HFF-Myc (cell line): ENCODE results near the gene PTPN1.

Experiments
- DNase-seq: peaks from one replicate; pipeline ENCODE4 v3.0.0-alpha.2; 2011; ENCODE audit warnings: low read depth; ENCODE audit errors: extremely low read depth
- H3K4me3 ChIP-seq: replicated peaks from 2 replicates; pipeline ENCODE4 v1.5.1; 2011; ENCODE audit warnings: low read depth, mild to moderate bottlenecking, control low read depth, low read length
- TF ChIP-seq, protein P1 (sequence below): IDR thresholded peaks from 2 replicates; pipeline ENCODE4 v1.5.1; 2012; ENCODE audit warnings: mild to moderate bottlenecking, low read depth, low read length, control low read depth; ENCODE audit errors: missing control alignments

The PTPN1 gene

DNA sequence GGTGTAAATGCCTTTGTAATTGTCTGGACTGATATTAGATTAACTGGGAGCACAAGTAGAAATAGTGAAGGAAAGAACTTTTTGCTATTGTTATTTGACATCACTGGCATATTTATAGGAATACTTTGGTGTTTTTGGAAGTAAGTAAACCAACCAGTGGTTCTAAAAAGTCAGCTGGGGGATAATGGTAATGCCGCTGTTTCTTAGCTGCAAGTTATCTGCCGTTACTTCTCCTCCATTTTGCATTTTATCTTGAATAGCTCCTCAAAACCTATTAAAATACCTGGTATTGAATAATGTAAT, 3.8 kb downstream of the PTPN1 start:
- no peak overlapping the region for H3K4me3 ChIP-seq
- TF ChIP-seq, protein P1, sequence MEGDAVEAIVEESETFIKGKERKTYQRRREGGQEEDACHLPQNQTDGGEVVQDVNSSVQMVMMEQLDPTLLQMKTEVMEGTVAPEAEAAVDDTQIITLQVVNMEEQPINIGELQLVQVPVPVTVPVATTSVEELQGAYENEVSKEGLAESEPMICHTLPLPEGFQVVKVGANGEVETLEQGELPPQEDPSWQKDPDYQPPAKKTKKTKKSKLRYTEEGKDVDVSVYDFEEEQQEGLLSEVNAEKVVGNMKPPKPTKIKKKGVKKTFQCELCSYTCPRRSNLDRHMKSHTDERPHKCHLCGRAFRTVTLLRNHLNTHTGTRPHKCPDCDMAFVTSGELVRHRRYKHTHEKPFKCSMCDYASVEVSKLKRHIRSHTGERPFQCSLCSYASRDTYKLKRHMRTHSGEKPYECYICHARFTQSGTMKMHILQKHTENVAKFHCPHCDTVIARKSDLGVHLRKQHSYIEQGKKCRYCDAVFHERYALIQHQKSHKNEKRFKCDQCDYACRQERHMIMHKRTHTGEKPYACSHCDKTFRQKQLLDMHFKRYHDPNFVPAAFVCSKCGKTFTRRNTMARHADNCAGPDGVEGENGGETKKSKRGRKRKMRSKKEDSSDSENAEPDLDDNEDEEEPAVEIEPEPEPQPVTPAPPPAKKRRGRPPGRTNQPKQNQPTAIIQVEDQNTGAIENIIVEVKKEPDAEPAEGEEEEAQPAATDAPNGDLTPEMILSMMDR: no peak
- no peak for DNase-seq

GRCh38 chr20:50514750-50515149, 4.6 kb downstream of the PTPN1 start:
- TF ChIP-seq, protein P1: no peak
- no peak for DNase-seq
- H3K4me3 ChIP-seq: no peak overlapping the region

DNA sequence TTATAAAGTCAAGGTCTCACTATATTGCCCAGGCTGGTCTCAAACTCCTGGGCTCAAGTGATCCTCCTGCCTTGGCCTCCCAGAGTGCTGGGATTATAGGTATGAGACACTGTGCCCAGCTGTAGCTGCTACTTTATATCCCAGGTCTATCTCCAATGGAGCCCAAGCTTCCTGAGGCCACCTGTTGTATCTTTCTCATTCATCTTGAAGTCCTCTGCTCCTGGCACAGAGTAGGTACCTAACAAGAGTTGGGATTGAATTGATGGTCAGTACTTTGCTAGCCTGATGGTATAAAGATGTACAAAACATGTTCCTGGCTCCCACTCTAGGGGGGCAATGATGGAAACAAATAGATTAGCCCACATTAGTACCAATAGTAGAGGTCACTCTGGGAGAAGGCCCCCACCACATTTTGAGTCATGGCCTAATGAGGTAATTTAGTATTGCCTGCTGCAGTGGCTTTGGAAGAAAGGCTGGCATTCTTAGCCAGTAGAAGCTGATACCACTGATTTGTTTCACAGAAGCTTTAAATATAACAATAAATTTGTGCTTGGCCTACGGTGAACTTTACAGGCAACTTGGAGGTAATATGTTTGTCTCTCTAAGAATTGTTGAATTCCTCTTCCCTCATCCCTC, 5.4 kb downstream of the PTPN1 start:
- no peak for DNase-seq
- no peak overlapping the region for H3K4me3 ChIP-seq
- TF ChIP-seq, protein P1: no peak

- no peak for DNase-seq
- TF ChIP-seq, protein P1: no peak
- H3K4me3 ChIP-seq: no peak overlapping the region
Measured at GRCh38 chr20:50516180-50516934, 6.2 kb downstream of the PTPN1 start.

DNA sequence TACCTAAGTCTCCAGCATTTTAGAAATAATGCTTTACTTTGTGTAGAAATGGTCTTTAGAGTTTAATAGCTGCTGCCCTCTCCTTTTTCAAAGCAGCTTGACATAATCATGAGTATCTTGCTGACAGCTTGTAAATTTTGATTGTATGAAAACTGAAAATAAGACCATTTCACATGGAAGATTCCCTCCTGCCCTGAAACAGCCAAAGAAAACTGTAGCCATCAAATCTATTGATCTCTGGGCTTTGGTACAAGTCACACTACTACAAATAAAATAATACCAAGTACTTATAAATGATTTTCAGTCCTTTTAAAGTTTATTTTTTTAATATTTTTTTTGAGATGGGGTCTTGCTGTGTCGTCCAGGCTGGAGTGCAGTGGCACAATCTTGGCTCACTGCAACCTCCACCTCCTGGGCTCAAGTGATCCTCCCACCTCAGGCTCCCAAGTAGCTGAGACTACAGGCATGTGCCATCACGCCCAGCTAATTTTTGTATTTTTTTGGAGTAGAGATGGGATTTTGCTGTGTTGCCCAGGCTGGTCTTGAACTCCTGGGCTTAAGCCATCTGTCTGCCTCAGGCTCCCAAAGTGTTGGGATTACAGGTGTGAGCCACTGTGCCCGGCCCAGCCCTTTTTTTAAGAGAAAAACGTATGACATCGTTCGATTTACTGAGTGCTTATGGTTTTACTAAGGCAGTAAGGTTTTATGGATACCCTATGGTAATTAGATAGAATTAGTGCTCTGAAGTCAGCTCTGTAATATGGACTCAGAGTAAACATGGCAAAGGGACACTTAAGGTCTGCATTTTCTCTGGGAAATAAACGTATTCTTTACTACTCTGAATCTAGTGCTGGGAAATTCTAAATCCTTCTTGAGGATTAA, 7.0 kb downstream of the PTPN1 start:
- TF ChIP-seq, protein P1: no peak
- peak overlapping the region; percentile 2; the same call in 1 of the 2 replicates for H3K4me3 ChIP-seq
- no peak for DNase-seq

DNA sequence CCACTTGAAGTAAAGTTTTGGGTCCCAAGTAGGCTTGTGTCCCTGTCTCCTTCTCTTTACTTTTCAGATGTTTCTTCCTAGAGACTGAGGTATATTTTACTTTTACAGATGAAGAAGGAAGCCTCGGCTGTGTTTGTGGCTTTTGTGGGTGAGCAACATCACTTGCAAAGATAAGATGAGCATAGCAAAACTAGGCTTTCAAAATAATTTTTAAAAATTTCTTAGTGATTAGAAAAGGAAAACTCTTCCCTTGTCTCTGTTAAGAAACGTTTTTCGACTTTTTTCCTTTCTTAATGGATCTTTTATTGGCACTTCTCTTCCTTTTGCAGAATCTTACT, 7.6 kb downstream of the PTPN1 start:
- DNase-seq: no peak
- TF ChIP-seq, protein P1: no peak
- peak overlapping the region; percentile 2; the same call in 1 of the 2 replicates for H3K4me3 ChIP-seq
